Urothelium cell line (cell line): Measurements from ENCODE around the gene DAP.

Source experiments
- DNase-seq: peaks from one replicate; pipeline ENCODE4 v3.0.0; 2011; ENCODE audit warnings: low spot score, mixed read lengths
- FAIRE-seq: peaks from 2 replicates; lab custom pipeline; 2011; peaks lifted over from hg19 to GRCh38; lab: Jason Lieb, UNC

DAP gene

GRCh38 chr5:10695055-10695649 is 65.9 kb downstream of the DAP start:
- FAIRE-seq (peak; percentile 17), DNase-seq (peak; percentile 90)

GRCh38 chr5:10691826-10692785 is 68.9 kb downstream of the DAP start:
- no peak for FAIRE-seq
- peak; percentile 65 for DNase-seq

- no peak for DNase-seq
- no peak for FAIRE-seq
Measured at GRCh38 chr5:10690460-10691440, 70.3 kb downstream of the DAP start.

GRCh38 chr5:10689391-10690081 is 71.5 kb downstream of the DAP start:
- peak; percentile 88 for FAIRE-seq
- peak; percentile 82 for DNase-seq

GRCh38 chr5:10688651-10689171 is 72.3 kb downstream of the DAP start:
- no peak for FAIRE-seq
- no peak for DNase-seq

- DNase-seq (no peak), FAIRE-seq (no peak)
Measured at GRCh38 chr5:10686890-10687289, 74.1 kb downstream of the DAP start.

- no peak for FAIRE-seq
- DNase-seq, result no peak
Measured at GRCh38 chr5:10685115-10685521, 75.9 kb downstream of the DAP start.

GRCh38 chr5:10684303-10685086 is 76.5 kb downstream of the DAP start:
- FAIRE-seq (no peak), DNase-seq (no peak)

- no peak for FAIRE-seq
- no peak for DNase-seq
Measured at GRCh38 chr5:10682801-10683525, 78.1 kb downstream of the DAP start.

- DNase-seq (no peak), FAIRE-seq (no peak)
Measured at GRCh38 chr5:10681731-10682679, 79.0 kb downstream of the DAP start.

- DNase-seq, result no peak
- no peak for FAIRE-seq
Measured at GRCh38 chr5:10680876-10681481, 80.1 kb downstream of the DAP start.

- FAIRE-seq, result no peak
- no peak for DNase-seq
Measured at GRCh38 chr5:10679336-10679988, 81.6 kb downstream of the DAP start.

GRCh38 chr5:10678244-10678643 is 82.8 kb downstream of the DAP start:
- no peak for DNase-seq
- FAIRE-seq, result no peak

GRCh38 chr5:10677533-10677932 is 83.5 kb downstream of the DAP start:
- FAIRE-seq (no peak), DNase-seq (no peak)

GRCh38 chr5:10676946-10677345 is 84.1 kb downstream of the DAP start:
- DNase-seq (no peak), FAIRE-seq (no peak)

- DNase-seq (no peak), FAIRE-seq (no peak)
Measured at GRCh38 chr5:10676224-10676623, 84.8 kb downstream of the DAP start.
